Measurements from ENCODE around the gene TEX101.

Gene TEX101

GRCh38 chr19:43452582-43452981 lies 37.9 kb downstream of the TEX101 start:
- no peak for DNase-seq

GRCh38 chr19:43454031-43454430 lies 39.3 kb downstream of the TEX101 start:
- DNase-seq: no peak

- DNase-seq: no peak
Measured at GRCh38 chr19:43455321-43456113, 40.8 kb downstream of the TEX101 start.

- DNase-seq: no peak
Measured at GRCh38 chr19:43457809-43458208, 43.1 kb downstream of the TEX101 start.

GRCh38 chr19:43460362-43461016 lies 45.8 kb downstream of the TEX101 start:
- DNase-seq: no peak

GRCh38 chr19:43461303-43461702 lies 46.6 kb downstream of the TEX101 start:
- no peak for DNase-seq

GRCh38 chr19:43462383-43462782 lies 47.7 kb downstream of the TEX101 start:
- no peak for DNase-seq

- no peak for DNase-seq
Measured at GRCh38 chr19:43462785-43463380, 48.2 kb downstream of the TEX101 start.

GRCh38 chr19:43463381-43464133 lies 48.9 kb downstream of the TEX101 start:
- DNase-seq: peak; percentile 98 to 99

- peak; percentile 64 to 69 for DNase-seq
Measured at GRCh38 chr19:43464134-43464775, 49.6 kb downstream of the TEX101 start.

- DNase-seq: no peak
Measured at GRCh38 chr19:43465468-43466120, 50.9 kb downstream of the TEX101 start, which contains the start of gene LYPD3. Gene LYPD3, minus strand, starts transcription at chr19:43465608. Its CDS starts 37 bp downstream, at chr19:43465571.

- DNase-seq: no peak
Measured at GRCh38 chr19:43466793-43467192, 52.1 kb downstream of the TEX101 start.

- DNase-seq: no peak
Measured at GRCh38 chr19:43467276-43467675, 52.6 kb downstream of the TEX101 start.

- DNase-seq: no peak
Measured at GRCh38 chr19:43467730-43468129, 53.0 kb downstream of the TEX101 start.

Measured in stimulated activated CD4-positive, alpha-beta T cell treated with anti-CD3 and anti-CD28 coated beads, Interleukin-2, amount 100 ng/mL, for 48 hours (primary cell).